ENCODE measurements around the gene PAM. TPM values are rescaled to one million over a fixed set of nuclear protein-coding genes. Genes with fewer than 3 reads are reported as not detected.
"Not testable (repeated sequence)": the region's sequence is repeated elsewhere in the genome, so short reads cannot be mapped to it uniquely, and the experiment has no call there.

Gene PAM
- total RNA-seq, 1 experiment from 2014 or later: 67.1 TPM

GRCh38 chr5:102751903-102752376, 3.2 kb upstream of the PAM start:
- not testable (repeated sequence) for DNase-seq (ENCODE audit: low read depth)

- DNase-seq (ENCODE audit: low read depth): no peak
Observed at GRCh38 chr5:102753889-102754766, 977 bp upstream of the PAM start.

GRCh38 chr5:102755686-102756371, 724 bp downstream of the PAM start:
- DNase-seq (ENCODE audit: low read depth): peak; percentile 83

GRCh38 chr5:102758576-102758975, 3.5 kb downstream of the PAM start:
- no peak for DNase-seq (ENCODE audit: low read depth)

GRCh38 chr5:102759289-102759688, 4.2 kb downstream of the PAM start:
- no peak for DNase-seq (ENCODE audit: low read depth)

- no peak for DNase-seq (ENCODE audit: low read depth)
Observed at GRCh38 chr5:102759700-102760099, 4.6 kb downstream of the PAM start.

- DNase-seq (ENCODE audit: low read depth): peak; percentile 8
Observed at GRCh38 chr5:102760815-102761214, 5.7 kb downstream of the PAM start.

GRCh38 chr5:102762095-102762534, 7.0 kb downstream of the PAM start:
- peak; percentile 25 for DNase-seq (ENCODE audit: low read depth)

GRCh38 chr5:102762562-102763227, 7.6 kb downstream of the PAM start:
- DNase-seq (ENCODE audit: low read depth): no peak

GRCh38 chr5:102763734-102764133, 8.6 kb downstream of the PAM start:
- no peak for DNase-seq (ENCODE audit: low read depth)

GRCh38 chr5:102764381-102765004, 9.4 kb downstream of the PAM start:
- DNase-seq (ENCODE audit: low read depth): no peak

GRCh38 chr5:102765350-102765749, 10.2 kb downstream of the PAM start:
- DNase-seq (ENCODE audit: low read depth): no peak

GRCh38 chr5:102766295-102767090, 11.4 kb downstream of the PAM start:
- DNase-seq (ENCODE audit: low read depth): no peak

- no peak for DNase-seq (ENCODE audit: low read depth)
Observed at GRCh38 chr5:102767862-102768261, 12.8 kb downstream of the PAM start.

GRCh38 chr5:102770803-102771202, 15.7 kb downstream of the PAM start:
- no peak for DNase-seq (ENCODE audit: low read depth)

GRCh38 chr5:102771435-102771834, 16.3 kb downstream of the PAM start:
- DNase-seq (ENCODE audit: low read depth): no peak

GRCh38 chr5:102772273-102772672, 17.2 kb downstream of the PAM start:
- DNase-seq (ENCODE audit: low read depth): no peak

- no peak for DNase-seq (ENCODE audit: low read depth)
Observed at GRCh38 chr5:102773133-102773532, 18.0 kb downstream of the PAM start.

- not testable (repeated sequence) for DNase-seq (ENCODE audit: low read depth)
Observed at GRCh38 chr5:102775756-102776155, 20.7 kb downstream of the PAM start.

- no peak for DNase-seq (ENCODE audit: low read depth)
Observed at GRCh38 chr5:102777099-102777498, 22.0 kb downstream of the PAM start.

- DNase-seq (ENCODE audit: low read depth): peak; percentile 39
Observed at GRCh38 chr5:102778478-102778877, 23.4 kb downstream of the PAM start.
